Psoas muscle (tissue), 8 donors: ENCODE measurements around the gene VWA8. TPM values are rescaled to one million over a fixed set of nuclear protein-coding genes. Genes with fewer than 3 reads are reported as not detected.
A peak's percentile ranks its signal among the peaks of the same experiment; 100 is the strongest.

Experiments
- ATAC-seq, 4 donors: fragments of 200-7000 bp; cut with Tn5 transposase; one replicate each; pipeline ENCODE4 v1.9.1; 2020; ENCODE audit warnings: moderate library complexity in 3 of 4, mild to moderate bottlenecking in 2 of 4
- DNase-seq, 2 donors: peaks; one replicate each; pipeline ENCODE4 v3.0.0-alpha.2; 2020
- H3K27ac ChIP-seq: fragments of 200-600 bp; one replicate; pipeline ENCODE4 v1.8.0; 2022
- H3K27me3 ChIP-seq, 3 donors: fragments of 200-600 bp in 1 of 3; one replicate each; pipeline versions ENCODE4 v1.6.1 to v1.8.0; 2013 to 2022; ENCODE audit warnings: low read length in 2 of 3, mild to moderate bottlenecking in 2 of 3, moderate library complexity in 1 of 3; ENCODE audit not compliant: insufficient read depth in 3 of 3
- H3K36me3 ChIP-seq, 2 donors: fragments of 200-600 bp in 1 of 2; one replicate each; pipeline versions ENCODE4 v1.6.1 to v1.8.0; 2013 to 2022; ENCODE audit warnings: low read depth in 1 of 2, mild to moderate bottlenecking in 1 of 2, moderate library complexity in 1 of 2; ENCODE audit not compliant: insufficient read depth in 1 of 2
- H3K4me1 ChIP-seq: fragments of 200-600 bp; one replicate; pipeline ENCODE4 v1.8.0; 2022
- H3K4me3 ChIP-seq: fragments of 200-600 bp; one replicate; pipeline ENCODE4 v1.8.0; 2022; ENCODE audit warnings: mild to moderate bottlenecking
- H3K9me3 ChIP-seq: fragments of 200-600 bp; one replicate; pipeline ENCODE4 v1.8.0; 2022
- WGBS, 3 donors: extraction: QIAGEN DNeasy Blood & Tissue Kit; methylation state at CpG; one replicate each; pipeline versions ENCODE4 v1.1.6 to v1.1.7; 2013; 5-methylcytosine and 5-hydroxymethylcytosine counted together
- intact Hi-C, 2 donors: fragments of 100-400 bp; cut with DNase I; formaldehyde crosslinking; loops; one replicate each; pipeline versions ENCODE4 v1.11.0 to v1.14.2; 2022
- polyA plus RNA-seq, 3 donors: library from polyadenylated mRNA; stranded (reverse); fragments of 200-250 nt; gene quantifications; one replicate each; pipeline ENCODE4 v1.2.3, GENCODE V29; 2013
- total RNA-seq, 4 donors: library from RNA; stranded (reverse); fragmentation: NEBNext Ultra II Directional in 2 of 4; extraction: Animal tissue kit (Norgen Biotek cat#: 25700) in 2 of 4; gene quantifications; one replicate each; pipeline versions ENCODE4 v1.2.1 to v1.2.4, GENCODE V29; 2021 to 2023
- TF ChIP-seq, protein P1 (sequence below): fragments of 200-600 bp; IDR thresholded peaks from one replicate; pipeline ENCODE4 v1.8.0; 2022; ENCODE audit warnings: antibody characterized with exemption
- donor health status: healthy with polysubstance abuse.
- donor health status: DM: no; HTN: no; CAD: no; lungs with moderate emphysema.
- donor health status: Bipolar disorder and iron deficiency.
- donor health status: healthy.
- donor health status: DM: yes; HTN: yes; CAD: no.
- donor health status: DM: no; HTN: no; CAD: no.
- donor health status: DM: no; HTN: no; CAD: no.
- donor health status: DM: yes; HTN: yes; CAD: no.

The VWA8 gene
- total and polyA plus RNA-seq, 7 donors, result 8.6 to 50.5 (median 30.1) TPM

- peaks cover 18% of the 10 kb centered on the region for H3K4me1 ChIP-seq
- TF ChIP-seq, protein P1, sequence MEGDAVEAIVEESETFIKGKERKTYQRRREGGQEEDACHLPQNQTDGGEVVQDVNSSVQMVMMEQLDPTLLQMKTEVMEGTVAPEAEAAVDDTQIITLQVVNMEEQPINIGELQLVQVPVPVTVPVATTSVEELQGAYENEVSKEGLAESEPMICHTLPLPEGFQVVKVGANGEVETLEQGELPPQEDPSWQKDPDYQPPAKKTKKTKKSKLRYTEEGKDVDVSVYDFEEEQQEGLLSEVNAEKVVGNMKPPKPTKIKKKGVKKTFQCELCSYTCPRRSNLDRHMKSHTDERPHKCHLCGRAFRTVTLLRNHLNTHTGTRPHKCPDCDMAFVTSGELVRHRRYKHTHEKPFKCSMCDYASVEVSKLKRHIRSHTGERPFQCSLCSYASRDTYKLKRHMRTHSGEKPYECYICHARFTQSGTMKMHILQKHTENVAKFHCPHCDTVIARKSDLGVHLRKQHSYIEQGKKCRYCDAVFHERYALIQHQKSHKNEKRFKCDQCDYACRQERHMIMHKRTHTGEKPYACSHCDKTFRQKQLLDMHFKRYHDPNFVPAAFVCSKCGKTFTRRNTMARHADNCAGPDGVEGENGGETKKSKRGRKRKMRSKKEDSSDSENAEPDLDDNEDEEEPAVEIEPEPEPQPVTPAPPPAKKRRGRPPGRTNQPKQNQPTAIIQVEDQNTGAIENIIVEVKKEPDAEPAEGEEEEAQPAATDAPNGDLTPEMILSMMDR, result no peak
- intact Hi-C loops, result no loop called here
- 33 to 51% (median 37%) methylated on average over 3 of the region's 3 CpGs for WGBS, 3 donors
- no peaks in the 10 kb centered on the region for H3K9me3 ChIP-seq
- peak overlapping the region; percentile 31 for H3K27ac ChIP-seq
- H3K36me3 ChIP-seq, result peaks cover 0 to 13% of the 10 kb centered on the region in 2 donors
- H3K4me3 ChIP-seq, result no peak overlapping the region
- DNase-seq, result no peak
- H3K27me3 ChIP-seq, result no peaks in the 10 kb centered on the region
- ATAC-seq, result peak in 3 of 4 donors; percentile 67 to 83 (median 82)
Measured at GRCh38 chr13:41678249-41678648, 282.7 kb downstream of the VWA8 start.

- TF ChIP-seq, protein P1, result no peak
- WGBS, 3 donors, result 64 to 68% (median 66%) methylated on average over 3 of the region's 3 CpGs
- Histone ChIP-seq H3K4me3 (no peak overlapping the region), H3K27me3 (no peaks in the 10 kb centered on the region), H3K36me3 (peaks cover 0 to 12% of the 10 kb centered on the region in 2 donors), H3K9me3 (no peaks in the 10 kb centered on the region), H3K4me1 (peaks cover 18% of the 10 kb centered on the region), H3K27ac (peak overlapping the region; percentile 5)
- DNase-seq, result no peak
- no peak for ATAC-seq
- intact Hi-C loops, result no loop called here
Measured at GRCh38 chr13:41675306-41675705, 285.6 kb downstream of the VWA8 start.

GRCh38 chr13:41674246-41674645, 286.7 kb downstream of the VWA8 start:
- H3K27me3 ChIP-seq, result no peaks in the 10 kb centered on the region
- peaks cover 0 to 16% of the 10 kb centered on the region in 2 donors for H3K36me3 ChIP-seq
- 44 to 49% (median 45%) methylated on average over 2 of the region's 2 CpGs for WGBS, 3 donors
- no peaks in the 10 kb centered on the region for H3K9me3 ChIP-seq
- DNase-seq (no peak), ATAC-seq (no peak)
- no peak overlapping the region for H3K4me3 ChIP-seq
- no peak overlapping the region for H3K27ac ChIP-seq
- TF ChIP-seq, protein P1, result no peak
- peaks cover 15% of the 10 kb centered on the region for H3K4me1 ChIP-seq
- intact Hi-C loops, result no loop called here

DNA sequence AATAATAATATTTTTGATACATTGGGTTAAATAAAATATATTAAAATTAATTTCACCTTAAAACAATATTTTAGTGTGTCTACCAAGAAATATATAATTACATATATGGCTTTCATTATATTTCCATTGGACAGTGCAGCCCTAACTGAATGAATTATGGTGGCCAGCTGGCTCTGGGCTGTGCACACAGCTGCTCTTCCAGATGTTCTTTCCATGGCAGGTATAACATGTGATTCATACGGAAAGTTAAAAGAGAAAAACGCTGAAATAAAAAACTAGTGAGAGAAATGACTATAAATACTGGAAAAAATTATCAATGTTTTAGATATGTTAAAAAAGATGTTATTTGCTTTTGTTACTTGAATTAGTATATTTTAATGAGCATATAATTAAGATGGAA, 287.3 kb downstream of the VWA8 start:
- TF ChIP-seq, protein P1, result no peak
- intact Hi-C loops, result no loop called here
- no peak overlapping the region for H3K27ac ChIP-seq

DNA sequence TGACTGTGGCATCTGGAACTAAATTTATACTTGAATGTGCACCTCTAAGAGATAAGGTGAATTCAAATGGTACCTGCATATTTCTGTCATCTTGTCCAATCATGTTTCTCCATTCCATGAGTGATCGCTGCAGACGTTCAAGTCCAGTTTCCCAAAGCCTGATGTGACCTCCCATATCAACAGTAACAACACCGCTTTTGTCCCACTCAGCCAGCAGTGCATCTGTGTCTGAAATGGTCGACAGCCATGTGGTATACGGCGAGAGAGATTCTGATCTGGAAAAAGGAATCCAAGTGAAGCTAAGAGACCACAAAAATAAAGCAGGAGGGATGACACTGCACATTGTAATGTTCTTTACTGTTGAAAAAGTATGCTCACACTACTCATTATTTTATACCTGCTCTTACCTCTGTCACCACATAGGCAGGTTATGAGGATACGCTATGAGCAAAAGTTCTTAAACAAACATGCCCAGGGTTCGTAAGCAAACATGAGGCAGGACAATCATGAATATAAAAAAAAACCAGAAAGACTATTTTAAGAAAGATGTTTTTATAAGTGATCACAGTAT, 290.0 kb downstream of the VWA8 start:
- TF ChIP-seq, protein P1, result no peak
- intact Hi-C loops, result no loop called here
- no peaks in the 10 kb centered on the region for H3K9me3 ChIP-seq
- DNase-seq (no peak), ATAC-seq (no peak)
- no peak overlapping the region for H3K4me3 ChIP-seq
- H3K27ac ChIP-seq, result no peak overlapping the region
- no peaks in the 10 kb centered on the region for H3K27me3 ChIP-seq
- WGBS, 3 donors, result 74 to 86% (median 81%) methylated on average over 8 of the region's 8 CpGs
- H3K4me1 ChIP-seq, result peaks cover 14% of the 10 kb centered on the region
- H3K36me3 ChIP-seq, result peaks cover 0 to 16% of the 10 kb centered on the region in 2 donors

More for the DNA sequence above, 287.3 kb downstream of the VWA8 start:
- Histone ChIP-seq H3K4me1 (peaks cover 10% of the 10 kb centered on the region), H3K9me3 (no peaks in the 10 kb centered on the region), H3K4me3 (no peak overlapping the region), H3K36me3 (peaks cover 0 to 16% of the 10 kb centered on the region in 2 donors), H3K27me3 (no peaks in the 10 kb centered on the region)
- WGBS, 3 donors, result 38 to 48% (median 42%) methylated on average over 2 of the region's 2 CpGs
- DNase-seq, result no peak
- ATAC-seq, result no peak
